ENCODE data around the gene TNFRSF18. TPM values are rescaled to one million over a fixed set of nuclear protein-coding genes. Genes with fewer than 3 reads are reported as not detected.
A peak's percentile ranks its signal among the peaks of the same experiment; 100 is the strongest.

Gene TNFRSF18
- total RNA-seq, 6 experiments from 2014 or later = 0.24 to 0.27 TPM; not detected in 4

- Histone ChIP-seq H3K4me1 (peaks cover 0 to 28% (median 0%) of the 10 kb centered on the region in 4 donors), H3K9me3 (no peaks in the 10 kb centered on the region), H3K27ac (no peak overlapping the region), H3K36me3 (no peaks in the 10 kb centered on the region), H3K27me3 (no peaks in the 10 kb centered on the region), H3K4me3 (no peak overlapping the region)
- WGBS (ENCODE audit: insufficient coverage, low coverage, low lambda C conversion rate, missing lambda C conversion rate) = 20% methylated on average over 3 of the region's 48 CpGs
- TF ChIP-seq CTCF (IDR thresholded peaks at IDR 0.05) (no peak), POLR2A (IDR thresholded peaks at IDR 0.05) (no peak)
- peak in 1 of 3 donors; percentile 55 for DNase-seq
- ATAC-seq = peak in 2 of 4 donors; percentile 1 to 36
- intact Hi-C loops (cut with DNase I) = no loop called here
These were observed 31.7 kb upstream of the TNFRSF18 start for GRCh38 chr1:1237874-1238701.

DNA sequence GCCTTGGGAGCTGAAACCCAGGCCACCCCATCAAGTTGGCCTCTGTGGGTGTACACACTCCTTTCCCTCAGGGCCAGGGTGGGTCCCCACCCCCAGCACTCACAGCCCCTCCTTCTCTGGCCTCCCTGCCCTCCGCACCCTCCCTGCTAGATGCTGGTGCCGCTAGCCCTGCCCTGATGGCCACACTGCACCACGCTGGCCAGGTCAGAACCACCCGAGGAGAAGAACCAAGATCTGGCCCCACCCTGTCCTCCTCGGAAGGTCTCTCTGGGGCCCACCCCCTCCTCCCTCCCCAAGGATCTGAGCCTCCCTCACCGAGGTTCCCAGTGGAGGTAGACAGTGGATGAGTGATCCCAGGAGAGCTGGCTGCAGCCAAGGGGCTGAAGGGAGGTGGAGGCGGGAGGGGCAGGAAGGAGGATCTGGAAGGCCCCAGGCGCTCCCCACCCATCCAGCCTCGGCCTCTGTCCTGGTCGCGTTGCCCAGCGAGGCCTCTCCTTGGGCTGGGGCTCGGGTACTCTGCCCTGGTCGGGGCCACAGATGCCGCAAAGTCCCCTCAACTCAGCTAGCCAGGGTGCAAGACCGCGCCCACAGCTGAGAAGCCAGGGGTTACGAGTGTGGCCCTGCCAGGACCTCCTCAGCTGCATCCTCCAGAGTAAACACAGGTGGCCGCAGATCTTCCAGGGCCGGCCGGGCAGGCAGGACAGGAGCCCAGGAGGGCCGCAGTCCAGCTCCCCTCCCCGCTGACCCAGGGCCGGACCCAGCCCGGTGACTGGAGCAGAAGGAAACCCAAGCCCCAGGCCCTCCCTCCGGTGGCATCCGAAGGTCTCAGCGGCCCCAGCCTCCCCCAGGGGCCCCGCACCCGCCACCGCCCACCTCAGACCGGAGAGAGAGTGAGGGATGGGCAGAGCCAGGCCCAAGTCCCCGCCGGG lies 30.8 kb upstream of the TNFRSF18 start:
- DNase-seq = no peak

DNA sequence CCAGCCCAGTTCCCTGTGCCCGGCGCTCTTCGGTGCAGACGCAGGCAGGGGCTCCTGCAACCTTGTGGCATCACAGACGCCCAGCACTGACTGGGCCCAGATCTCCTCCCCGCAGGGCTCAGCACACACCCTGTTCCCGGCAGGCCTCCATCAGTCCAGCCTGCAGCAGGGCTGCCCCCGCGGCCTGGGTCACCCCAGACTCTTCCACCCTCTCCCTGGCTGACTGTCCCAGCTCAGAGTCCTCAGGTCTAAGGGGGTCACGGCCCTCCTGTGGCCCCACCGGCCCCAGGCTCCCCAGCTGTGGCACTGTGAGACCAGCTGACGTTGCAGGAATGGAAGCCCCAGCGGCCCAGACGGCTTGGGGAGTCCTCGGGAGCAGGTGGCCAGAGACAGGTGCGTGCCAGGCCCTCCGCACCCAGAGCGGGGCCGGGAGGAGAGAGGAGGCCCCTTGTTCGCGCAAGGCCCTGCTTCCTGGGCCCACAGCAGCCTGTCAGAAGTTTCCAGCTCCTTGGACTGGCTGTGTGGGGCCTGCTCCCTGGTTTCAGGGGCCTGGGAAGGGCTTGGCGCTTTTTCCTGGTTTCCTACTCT lies 29.9 kb upstream of the TNFRSF18 start:
- 80% methylated on average over 1 of the region's 22 CpGs for WGBS (ENCODE audit: insufficient coverage, low coverage, low lambda C conversion rate, missing lambda C conversion rate)
- no peak for ATAC-seq
- Histone ChIP-seq H3K27me3 (no peaks in the 10 kb centered on the region), H3K27ac (no peak overlapping the region), H3K36me3 (no peaks in the 10 kb centered on the region), H3K4me3 (no peak overlapping the region), H3K9me3 (no peaks in the 10 kb centered on the region), H3K4me1 (peaks cover 0 to 34% (median 0%) of the 10 kb centered on the region in 4 donors)
- intact Hi-C loops (cut with DNase I) = no loop called here
- TF ChIP-seq CTCF (IDR thresholded peaks at IDR 0.05) = no peak
- no peak for TF ChIP-seq POLR2A (IDR thresholded peaks at IDR 0.05)
- no peak for DNase-seq

More for the DNA sequence above, 30.8 kb upstream of the TNFRSF18 start:
- H3K9me3 ChIP-seq = no peaks in the 10 kb centered on the region
- peak in 3 of 4 donors; percentile 23 to 64 (median 31) for ATAC-seq
- no peaks in the 10 kb centered on the region for H3K36me3 ChIP-seq
- TF ChIP-seq CTCF (IDR thresholded peaks at IDR 0.05) (no peak), POLR2A (IDR thresholded peaks at IDR 0.05) (no peak)
- 40% methylated on average over 1 of the region's 34 CpGs for WGBS (ENCODE audit: insufficient coverage, low coverage, low lambda C conversion rate, missing lambda C conversion rate)
- H3K4me3 ChIP-seq = no peak overlapping the region
- intact Hi-C loops (cut with DNase I) = no loop called here
- H3K27me3 ChIP-seq = no peaks in the 10 kb centered on the region
- H3K4me1 ChIP-seq = peaks cover 0 to 34% (median 0%) of the 10 kb centered on the region in 4 donors
- no peak overlapping the region for H3K27ac ChIP-seq

GRCh38 chr1:1235016-1235744 lies 28.8 kb upstream of the TNFRSF18 start:
- no peaks in the 10 kb centered on the region for H3K27me3 ChIP-seq
- no peaks in the 10 kb centered on the region for H3K9me3 ChIP-seq
- no peak for TF ChIP-seq CTCF (IDR thresholded peaks at IDR 0.05)
- no peak for TF ChIP-seq POLR2A (IDR thresholded peaks at IDR 0.05)
- no peaks in the 10 kb centered on the region for H3K36me3 ChIP-seq
- 63% methylated on average over 3 of the region's 27 CpGs for WGBS (ENCODE audit: insufficient coverage, low coverage, low lambda C conversion rate, missing lambda C conversion rate)
- no peak overlapping the region for H3K27ac ChIP-seq
- no peak for ATAC-seq
- no peak for DNase-seq
- H3K4me1 ChIP-seq = peaks cover 0 to 42% (median 3%) of the 10 kb centered on the region in 4 donors
- intact Hi-C loops (cut with DNase I) = no loop called here
- no peak overlapping the region for H3K4me3 ChIP-seq

All from right lobe of liver (tissue), 6 donors.